NCI-H446 (cell line): ENCODE results near the gene RASEF.

ENCODE experiments used
- DNase-seq, 2 experiments: peaks; one replicate each; lab custom pipeline; 2025; lab: John Stamatoyannopoulos, UW

Gene RASEF

DNA sequence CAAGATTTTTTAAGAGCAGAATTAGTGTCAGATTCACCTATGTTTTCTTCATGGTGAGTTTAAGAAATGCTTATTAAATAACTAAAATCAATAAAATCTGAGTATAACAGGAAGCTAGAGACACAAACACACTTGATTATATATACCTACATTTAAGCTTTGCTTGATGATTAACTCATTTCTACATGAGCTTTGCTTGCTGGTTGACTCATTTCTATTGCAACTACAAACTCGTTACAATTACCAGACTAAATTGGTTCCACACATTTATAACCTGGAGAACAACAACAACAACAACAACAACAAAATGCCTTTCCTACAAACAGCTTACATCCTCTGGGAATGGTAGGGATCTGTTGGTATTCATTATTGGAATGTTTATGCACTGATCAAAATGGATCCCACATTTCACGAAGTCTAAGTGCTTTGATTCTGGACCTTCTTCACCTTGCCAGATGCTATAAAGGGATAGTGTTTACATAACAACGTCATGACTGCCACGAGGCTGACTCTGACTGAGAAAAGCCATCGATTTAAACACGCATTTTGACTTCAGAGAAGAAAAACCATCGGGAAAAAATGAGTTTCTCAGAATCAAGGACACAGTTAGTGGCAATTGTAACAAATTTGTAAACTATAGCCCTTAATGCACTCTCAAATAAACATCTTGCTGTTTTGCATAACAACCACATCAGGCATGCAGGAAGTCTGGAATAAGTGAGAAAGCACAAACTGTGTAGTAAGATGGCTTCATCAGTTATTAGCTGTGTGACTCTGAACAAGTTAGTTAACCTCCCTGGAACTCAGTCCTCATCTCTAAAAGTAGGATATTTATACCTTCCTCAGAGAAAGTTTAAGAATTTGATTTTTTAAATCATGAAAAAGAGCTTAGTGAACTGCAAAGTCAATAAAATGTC, 49.8 kb downstream of the RASEF start:
- DNase-seq = no peak

DNA sequence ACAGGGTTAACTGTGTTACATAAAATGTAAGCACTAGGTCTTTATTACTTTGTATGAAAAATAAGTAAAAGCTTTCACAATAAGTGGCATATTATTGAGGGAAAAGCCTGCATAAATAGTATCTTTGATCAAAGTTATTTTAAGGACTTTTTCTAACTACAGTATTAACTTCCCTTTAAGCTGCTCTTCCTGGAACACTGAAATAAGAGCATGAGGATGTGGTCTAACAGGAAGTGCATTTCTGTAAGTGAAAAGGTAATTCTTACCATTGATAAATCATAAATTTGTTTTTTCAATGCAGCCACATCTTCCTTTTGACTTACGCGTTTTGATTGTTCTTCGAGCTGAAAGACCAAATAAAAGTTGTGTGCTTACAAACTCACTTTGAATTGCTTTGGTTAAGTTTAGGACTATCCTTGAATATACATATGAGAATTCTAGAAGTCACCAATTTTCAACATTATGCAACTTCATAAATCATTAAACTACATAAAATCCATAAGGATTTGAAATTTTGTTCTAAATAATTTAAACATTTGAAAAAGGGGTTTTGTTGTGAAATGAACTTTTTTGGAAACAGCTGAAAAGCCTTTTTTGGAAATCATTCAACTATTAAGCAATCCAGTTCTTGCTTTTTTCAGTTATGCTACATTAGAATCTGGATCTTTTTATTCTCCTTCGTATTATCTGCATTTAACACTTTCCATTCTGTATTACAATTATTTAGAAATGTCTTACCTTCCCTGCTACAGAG, 50.6 kb downstream of the RASEF start:
- DNase-seq = no peak

DNA sequence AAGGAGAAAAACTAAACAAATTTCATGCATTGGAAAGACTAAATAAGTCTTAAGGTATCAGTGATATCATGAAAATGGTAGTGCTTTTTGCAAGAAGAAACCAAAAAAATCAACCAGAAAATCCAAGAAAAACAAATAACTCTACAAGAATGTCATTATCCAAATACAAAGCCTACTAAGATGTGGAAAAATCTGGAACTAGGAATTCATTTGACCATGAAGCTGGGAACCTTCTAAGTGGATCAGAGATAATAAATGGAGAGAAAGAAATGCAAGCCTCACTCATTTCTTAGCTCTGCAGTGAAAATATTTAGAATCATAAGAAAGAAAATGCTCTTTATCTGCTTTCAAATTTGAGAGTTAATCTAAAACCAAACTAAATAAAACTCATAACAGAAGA, 51.3 kb downstream of the RASEF start:
- DNase-seq = no peak

DNA sequence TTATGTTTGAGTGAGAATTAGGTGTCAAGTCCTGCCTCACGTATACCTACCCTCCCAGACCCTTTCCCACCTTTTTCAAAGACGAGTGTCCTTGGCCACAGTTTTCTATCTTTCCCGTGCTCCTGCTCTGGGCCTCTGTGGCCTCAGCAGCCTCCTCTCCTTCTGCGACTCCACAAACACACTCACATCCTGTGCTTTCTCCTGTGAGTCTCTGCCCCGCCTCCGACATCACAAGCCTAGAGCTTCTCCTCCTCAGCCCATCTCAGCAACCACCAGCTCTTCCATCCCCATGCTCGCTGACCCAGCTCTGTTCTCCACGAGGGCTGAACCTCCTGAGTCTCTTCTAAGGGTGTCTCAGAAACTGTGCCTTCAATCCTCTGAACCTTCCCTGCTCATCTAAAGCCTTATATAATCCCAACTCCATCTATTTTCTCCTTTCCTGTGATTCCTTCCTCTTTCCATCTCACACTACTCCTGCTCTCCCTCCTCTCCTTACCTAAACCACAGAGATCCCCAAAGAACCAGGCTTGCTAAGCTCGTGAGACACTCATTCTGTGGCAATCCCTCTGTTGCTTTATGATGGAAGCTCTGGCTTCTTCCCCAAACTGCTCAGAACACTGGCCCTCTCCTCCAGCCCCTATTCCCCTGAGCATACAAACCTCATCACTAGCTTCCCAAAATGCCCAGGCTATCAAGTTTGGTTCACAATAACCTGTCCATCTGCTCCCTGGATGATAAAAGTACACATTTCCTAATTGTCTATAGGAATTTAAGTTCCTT, 55.2 kb downstream of the RASEF start:
- no peak for DNase-seq

DNA sequence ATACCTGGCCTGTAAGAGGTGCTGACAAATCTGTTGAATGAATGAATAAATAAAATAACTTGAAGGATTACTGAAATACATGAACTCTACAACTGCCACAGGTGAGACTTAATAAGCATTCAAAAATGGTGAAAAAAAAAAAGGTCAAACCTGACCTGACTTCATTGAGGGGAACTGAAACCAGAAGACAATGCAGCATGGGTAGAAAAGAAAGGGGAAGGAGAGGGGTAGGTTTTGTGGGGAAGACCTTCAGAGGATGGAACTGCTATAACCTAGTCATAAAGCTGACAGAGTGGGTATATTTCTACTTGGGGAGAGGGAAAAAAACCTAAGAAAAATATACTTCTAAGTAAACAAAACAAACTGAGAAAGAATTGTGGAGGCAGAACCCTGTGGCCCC, 56.6 kb downstream of the RASEF start:
- DNase-seq = no peak

DNA sequence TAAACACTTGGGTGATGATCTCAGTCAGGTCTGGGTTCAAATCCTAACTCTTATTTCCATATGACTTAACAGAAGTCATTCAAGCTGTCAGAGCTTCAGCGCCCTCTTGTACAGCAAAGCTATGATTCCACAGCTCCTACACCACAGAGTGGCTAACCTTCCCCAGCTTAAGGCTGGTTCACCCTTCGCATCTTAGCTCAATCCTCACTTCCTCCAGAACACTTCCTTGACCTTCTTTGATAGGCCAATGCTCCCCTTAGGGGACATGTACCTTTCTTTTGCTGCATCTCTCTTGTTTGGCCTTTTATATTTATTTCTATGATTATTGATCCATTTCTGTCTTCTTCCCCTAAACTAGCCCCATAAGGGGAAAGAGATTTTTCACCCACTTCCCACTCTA, 57.0 kb downstream of the RASEF start:
- DNase-seq = no peak

DNA sequence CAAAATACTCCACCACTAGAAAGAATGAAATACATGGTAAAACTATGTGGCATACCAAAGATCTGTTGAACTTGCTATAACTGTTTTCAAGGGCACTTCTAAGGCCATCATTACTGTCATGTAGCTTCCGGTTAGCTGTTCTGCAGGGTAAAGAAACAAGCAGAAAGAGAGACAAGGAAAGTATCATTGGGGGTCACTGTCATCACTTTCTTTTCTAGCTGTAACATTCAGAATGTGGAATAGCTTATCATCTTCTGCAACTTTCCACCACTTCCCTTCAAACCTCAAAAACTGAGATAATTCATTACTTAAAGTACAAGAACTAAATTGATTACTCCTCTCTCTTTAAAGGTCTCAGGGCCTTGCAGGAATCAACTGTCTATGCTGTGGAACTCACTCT, 57.6 kb downstream of the RASEF start:
- DNase-seq = no peak

DNA sequence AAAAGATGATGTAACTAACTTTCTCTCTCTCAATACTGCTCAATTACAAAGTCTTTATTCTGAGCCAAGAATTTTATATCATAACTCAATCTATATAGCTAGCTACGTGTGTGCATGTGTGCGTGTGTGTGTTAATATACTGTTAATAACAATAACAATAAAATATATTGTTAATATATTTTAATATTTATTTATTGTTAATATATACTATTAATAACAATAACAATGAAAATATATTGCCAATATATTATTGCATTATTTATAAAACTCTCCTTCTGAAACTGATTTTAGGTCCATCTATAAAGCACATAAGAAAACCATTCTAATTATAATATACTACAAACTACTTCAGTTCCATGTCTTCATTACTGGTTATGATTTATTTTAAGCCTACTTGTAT, 60.6 kb downstream of the RASEF start:
- DNase-seq = no peak

DNA sequence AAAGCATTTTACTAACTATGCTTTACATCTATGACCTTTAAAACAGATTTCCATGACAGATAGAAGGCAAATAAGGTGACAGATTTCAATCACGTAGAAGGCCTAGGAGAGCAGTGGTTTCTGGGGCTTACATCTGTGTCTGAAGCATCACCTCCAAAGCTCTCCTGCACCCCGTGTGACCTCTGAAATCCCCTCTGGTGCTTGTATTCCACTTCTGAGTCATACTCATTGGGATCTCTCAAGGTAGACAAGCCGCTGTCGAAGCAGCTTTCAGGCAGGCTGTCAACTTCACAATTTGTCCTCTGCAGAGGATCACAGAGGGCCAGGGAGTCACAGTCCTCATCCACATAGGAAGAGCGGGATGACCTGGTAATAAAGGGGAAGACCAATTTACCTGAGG, 62.2 kb downstream of the RASEF start:
- no peak for DNase-seq

DNA sequence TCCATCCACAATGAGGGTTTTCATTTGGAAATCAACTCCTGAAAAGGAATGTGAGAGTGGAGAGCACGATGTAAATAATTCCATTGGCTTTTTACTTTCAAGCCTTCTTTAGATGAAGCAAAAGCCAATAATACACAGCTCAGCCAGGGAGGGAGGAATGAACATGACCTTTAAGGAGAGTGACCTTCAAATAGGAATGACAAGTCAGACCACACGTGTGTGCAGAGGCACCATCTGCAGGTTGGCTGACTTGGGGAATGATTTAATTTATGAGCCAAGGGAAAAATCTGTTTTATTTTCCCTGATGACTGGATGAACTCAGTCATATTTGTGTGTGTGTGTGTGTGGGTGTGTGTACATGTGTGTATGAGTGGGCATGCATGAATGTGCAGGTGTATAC, 64.5 kb downstream of the RASEF start:
- DNase-seq = no peak

DNA sequence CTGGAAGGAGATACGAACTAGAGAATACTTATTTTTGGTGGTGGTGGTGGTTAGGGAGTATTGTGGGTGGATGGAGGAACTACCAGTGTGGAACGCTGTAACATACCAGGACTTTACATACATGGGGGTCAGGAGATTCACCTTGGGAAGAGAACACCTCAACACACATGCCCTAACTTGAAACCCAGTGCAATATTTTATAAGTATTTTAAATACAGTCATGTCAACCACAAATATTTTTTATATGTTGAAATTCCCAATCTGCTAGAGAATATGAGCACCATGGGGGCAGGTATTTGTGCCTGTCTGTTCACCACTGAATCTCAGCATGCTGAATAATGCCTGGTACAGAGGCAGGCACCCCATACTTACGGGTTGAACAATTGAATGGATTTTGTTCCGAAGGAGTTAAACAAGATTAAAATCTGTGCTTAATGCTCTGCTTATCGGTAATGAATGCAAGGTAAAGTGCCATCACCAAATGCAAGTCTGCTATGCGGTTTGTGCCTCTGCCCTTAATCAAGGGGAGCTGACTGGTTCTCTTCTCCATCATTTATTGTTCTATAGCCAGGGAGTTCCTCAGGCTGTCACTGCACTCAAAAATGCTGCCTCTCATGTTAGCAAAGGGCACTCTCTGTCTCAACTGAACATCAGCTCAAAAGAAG, 65.3 kb downstream of the RASEF start:
- no peak for DNase-seq

DNA sequence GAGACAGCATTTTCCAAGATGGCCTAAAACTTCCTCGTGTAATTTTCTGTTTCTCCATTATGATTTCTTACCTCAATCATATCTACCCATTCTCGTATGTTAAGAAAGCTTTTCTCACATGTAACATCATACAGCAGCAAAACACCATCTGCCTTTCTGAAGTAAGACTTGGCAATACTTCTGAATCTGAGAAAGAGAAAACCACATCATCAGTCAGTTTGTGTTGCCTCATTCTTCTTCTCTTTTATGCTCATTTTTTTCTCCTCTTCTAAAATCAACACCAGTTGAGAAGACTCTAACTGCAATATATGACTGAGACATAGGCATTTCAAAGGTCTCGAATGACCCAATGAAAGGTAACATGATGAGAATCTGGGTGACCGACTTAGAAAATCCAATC, 66.0 kb downstream of the RASEF start:
- no peak for DNase-seq

DNA sequence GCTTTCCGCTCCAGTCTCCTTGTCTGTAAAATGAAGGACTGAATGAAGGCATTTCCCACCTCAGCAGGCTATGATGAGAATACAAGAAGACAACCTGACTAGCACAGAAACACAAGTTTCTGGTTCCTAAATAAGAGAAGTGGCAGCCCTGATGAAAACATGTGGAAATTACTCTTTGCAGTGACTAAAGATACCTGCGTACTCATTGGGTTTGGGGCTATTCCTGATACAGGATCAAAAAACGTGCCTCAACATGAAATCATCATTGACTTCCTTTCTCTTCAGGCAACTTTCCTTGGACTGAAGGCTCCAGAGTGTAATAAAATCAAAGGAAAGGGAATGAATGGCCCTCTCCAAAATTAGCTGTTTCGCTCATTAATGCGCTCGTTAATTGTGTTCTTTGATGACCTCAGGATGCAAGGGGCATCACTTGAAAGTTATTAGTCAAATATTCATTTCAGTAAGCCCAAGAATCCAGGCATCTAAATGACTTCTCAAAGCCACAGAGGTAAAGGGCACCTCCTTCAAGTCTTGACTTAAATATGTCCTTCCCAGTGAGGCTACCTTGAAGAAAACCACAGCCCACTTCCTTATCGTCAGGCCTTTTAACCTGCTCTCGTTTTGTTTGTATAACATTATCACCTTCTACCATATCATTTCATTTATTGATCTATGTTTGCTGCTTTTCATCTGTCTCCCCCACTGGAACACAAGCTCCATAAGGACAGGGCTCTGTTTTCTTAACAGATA, 68.9 kb downstream of the RASEF start:
- DNase-seq = no peak

DNA sequence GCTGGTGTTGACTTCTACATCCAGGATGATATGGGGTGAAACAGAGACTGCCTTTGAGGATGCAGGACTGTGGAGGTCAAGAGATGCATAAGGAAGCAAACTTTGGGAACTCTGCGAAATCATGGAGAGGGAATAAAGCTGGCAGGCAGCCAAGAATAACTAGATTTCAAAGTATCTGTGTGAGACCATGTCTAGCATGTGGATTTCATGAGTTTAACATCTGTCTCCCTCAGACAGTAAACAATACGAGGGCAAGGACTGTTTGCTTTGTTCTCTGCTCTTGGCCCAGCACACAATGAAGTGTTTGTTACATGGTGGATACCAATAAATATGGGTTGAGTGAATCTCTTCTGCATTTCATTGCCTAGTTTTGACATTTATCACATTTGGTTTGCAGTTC, 71.3 kb downstream of the RASEF start:
- DNase-seq = peak in 1 of 2 experiments; percentile 19

DNA sequence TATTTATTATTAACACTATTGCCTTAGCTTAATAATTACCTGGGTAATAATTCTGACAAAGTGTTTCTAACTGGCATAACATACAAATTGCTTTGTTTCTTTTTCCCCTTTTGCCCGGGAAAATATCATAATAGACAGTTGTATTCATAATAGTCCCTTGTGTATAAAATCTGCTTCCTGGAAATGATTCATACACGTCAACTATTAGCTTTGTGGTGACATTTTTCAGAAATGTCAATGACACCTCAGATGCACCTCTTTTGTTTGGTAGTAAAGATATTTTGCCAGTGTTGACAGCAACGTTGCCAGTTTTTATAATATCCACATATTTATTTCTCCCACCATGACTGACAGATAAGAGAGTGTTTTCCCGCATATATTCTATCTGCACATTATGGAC, 73.0 kb downstream of the RASEF start:
- no peak for DNase-seq

DNA sequence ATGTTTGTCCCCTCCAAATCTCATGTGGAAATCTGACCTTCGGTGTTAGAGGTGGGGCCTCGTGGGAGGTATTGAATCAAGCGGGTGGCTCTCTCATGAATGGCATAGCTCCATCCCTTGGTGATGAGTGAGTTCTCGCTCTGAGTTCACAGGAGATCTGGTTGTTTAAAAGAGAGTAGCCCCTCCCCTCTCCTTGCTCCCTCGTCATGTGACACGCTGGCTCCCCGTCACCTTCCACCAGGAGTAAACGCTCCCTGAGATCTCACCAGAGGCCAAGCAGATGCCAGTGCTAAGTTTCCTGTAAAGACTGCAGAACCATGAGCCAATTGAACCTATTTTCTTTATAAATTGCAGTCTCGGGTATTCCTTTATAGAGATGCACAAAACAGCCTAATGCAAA, 74.5 kb downstream of the RASEF start:
- DNase-seq = no peak

DNA sequence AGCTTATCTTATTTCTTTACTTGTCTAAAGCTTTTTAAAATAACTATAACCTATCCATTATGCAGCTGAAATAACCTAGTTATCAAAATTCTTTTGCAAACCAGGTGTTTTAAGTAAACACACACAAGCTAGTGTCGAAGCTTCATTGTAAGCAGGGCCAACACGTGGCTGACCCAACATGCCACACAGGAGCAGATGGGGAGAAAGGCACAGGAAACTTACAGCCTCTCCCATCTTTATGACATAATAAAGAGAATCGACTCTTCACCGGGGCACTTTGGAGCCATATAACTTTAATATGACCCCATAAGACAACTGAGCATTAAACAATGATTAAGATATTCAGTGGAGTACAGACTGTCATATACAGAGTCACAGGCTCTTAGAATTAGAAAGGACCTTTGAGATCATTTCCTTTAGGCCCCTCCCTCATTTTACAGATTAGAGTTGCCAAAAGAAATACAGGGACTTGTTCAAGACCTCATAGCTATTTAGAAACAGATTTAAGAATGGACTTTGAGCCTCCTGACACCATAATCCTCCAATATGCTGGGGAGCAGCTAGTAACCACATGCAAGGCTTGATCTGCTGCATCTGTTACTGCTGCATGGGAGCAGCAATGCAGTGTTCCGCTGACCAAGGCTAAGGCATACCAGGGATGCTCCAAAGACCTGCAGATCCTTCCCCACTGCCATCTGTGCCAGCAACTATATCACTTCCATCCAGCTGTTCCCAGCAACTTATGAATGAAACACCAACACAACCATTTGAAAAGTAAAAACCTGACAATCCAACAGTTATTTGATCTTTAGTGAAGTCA, 75.4 kb downstream of the RASEF start:
- DNase-seq = no peak

DNA sequence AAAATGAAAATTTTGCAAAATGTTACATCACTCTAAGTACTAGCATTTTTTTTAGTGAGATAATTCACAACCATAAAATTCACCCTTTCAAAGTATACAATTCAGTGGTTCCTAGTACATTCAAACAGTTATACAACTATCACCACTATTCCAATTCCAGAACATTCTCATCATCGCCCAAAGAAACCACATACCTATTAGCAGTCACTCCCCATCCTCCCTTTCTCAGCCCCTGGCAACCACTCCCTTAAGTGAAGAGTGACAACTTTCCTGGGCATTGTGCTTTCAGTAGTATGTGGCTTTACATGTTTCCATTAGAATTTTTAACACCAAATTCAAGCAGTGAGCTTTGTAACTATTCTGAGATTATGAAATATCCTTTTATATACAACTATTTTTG, 81.4 kb downstream of the RASEF start:
- no peak for DNase-seq

DNA sequence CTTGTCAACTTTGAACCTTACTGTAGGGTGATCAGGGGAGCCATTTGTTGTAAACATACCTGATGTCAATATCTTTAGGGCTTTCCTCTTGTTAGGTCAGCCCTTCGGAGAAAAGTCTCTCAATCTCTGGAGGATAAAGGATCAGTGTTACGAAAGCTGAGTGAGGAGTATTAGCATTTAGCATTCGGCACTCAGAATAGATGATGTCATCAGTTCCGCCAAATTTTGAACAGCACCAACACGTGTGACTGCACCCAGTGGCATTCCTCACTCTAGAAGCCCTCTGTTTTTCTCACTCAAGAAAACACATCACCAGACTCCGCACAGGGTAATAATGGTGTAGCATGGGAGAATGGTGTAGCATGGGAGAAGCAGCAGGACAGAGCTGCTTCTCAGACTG, 87.8 kb downstream of the RASEF start:
- DNase-seq = no peak

DNA sequence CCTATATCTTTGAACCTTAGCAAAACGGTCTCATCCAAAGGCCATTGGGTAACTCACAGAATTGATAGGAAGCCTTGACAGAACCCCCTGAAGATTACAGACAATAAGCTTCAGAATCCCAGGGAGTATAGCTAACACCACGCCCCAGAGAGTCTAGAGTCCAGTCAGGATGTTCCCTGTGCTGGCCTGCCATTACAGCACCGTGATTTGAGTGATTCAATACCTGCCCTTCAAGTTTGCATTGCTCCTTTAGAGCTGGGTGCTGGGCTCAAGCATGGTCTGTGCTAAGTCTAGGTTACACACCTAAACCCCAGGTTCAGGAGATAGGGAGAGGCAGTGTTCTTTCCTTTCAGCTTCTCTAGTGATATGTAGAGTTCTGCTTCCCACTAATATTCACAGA, 90.5 kb downstream of the RASEF start:
- no peak for DNase-seq

DNA sequence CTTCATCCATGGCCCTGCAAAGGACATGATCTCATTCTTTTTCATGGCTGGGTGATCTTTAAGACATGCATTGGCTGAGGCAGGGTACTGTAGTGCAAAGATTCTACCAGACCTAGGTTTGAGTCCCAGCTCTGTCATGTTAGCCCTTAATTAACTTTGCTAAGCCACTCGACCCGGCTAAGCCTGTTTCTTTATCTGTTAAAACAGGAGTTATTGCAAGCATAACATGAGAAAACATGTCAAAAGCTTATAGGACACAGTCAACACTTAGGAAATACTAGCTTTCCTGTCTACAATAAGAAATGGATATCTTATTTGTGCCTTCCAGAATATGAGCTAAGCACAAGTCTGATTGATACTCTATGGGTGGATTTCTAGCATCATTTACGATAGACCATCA, 92.6 kb downstream of the RASEF start:
- no peak for DNase-seq
